DMS153 (cell line): ENCODE measurements around the gene MAMLD1.
A peak's percentile ranks its signal among the peaks of the same experiment; 100 is the strongest.

ENCODE experiments used
- DNase-seq: peaks from one replicate; lab custom pipeline; 2025; lab: John Stamatoyannopoulos, UW

The MAMLD1 gene

GRCh38 chrX:150357790-150358189 is 5.3 kb upstream of the MAMLD1 start:
- no peak for DNase-seq

GRCh38 chrX:150358651-150359050 is 4.5 kb upstream of the MAMLD1 start:
- no peak for DNase-seq

GRCh38 chrX:150360331-150360730 is 2.8 kb upstream of the MAMLD1 start:
- DNase-seq, result no peak

GRCh38 chrX:150361070-150361776 is 1.9 kb upstream of the MAMLD1 start:
- no peak for DNase-seq

- DNase-seq, result no peak
These were observed 1.3 kb upstream of the MAMLD1 start for GRCh38 chrX:150361777-150362351.

- DNase-seq, result no peak
These were observed 637 bp downstream of the MAMLD1 start for GRCh38 chrX:150363561-150364346.

- no peak for DNase-seq
These were observed 1.4 kb downstream of the MAMLD1 start for GRCh38 chrX:150364347-150365050.

- DNase-seq, result peak; percentile 49
These were observed 2.2 kb downstream of the MAMLD1 start for GRCh38 chrX:150365051-150365989.

- no peak for DNase-seq
These were observed 3.1 kb downstream of the MAMLD1 start for GRCh38 chrX:150365990-150366911.

GRCh38 chrX:150366951-150367545 is 3.9 kb downstream of the MAMLD1 start:
- no peak for DNase-seq

GRCh38 chrX:150370589-150371312 is 7.6 kb downstream of the MAMLD1 start:
- DNase-seq, result no peak

- no peak for DNase-seq
These were observed 8.8 kb downstream of the MAMLD1 start for GRCh38 chrX:150371877-150372276.

GRCh38 chrX:150372280-150372679 is 9.2 kb downstream of the MAMLD1 start:
- no peak for DNase-seq

GRCh38 chrX:150372756-150373155 is 9.6 kb downstream of the MAMLD1 start:
- DNase-seq, result no peak

GRCh38 chrX:150375243-150375770 is 12.2 kb downstream of the MAMLD1 start:
- no peak for DNase-seq

- DNase-seq, result no peak
These were observed 13.9 kb downstream of the MAMLD1 start for GRCh38 chrX:150377005-150377404.

- no peak for DNase-seq
These were observed 41.9 kb downstream of the MAMLD1 start for GRCh38 chrX:150405006-150405405.

- no peak for DNase-seq
These were observed 42.5 kb downstream of the MAMLD1 start for GRCh38 chrX:150405576-150405975.

GRCh38 chrX:150406596-150406995 is 43.5 kb downstream of the MAMLD1 start:
- no peak for DNase-seq
